ENCODE results near the gene ZNF445.

ZNF445 gene

DNA sequence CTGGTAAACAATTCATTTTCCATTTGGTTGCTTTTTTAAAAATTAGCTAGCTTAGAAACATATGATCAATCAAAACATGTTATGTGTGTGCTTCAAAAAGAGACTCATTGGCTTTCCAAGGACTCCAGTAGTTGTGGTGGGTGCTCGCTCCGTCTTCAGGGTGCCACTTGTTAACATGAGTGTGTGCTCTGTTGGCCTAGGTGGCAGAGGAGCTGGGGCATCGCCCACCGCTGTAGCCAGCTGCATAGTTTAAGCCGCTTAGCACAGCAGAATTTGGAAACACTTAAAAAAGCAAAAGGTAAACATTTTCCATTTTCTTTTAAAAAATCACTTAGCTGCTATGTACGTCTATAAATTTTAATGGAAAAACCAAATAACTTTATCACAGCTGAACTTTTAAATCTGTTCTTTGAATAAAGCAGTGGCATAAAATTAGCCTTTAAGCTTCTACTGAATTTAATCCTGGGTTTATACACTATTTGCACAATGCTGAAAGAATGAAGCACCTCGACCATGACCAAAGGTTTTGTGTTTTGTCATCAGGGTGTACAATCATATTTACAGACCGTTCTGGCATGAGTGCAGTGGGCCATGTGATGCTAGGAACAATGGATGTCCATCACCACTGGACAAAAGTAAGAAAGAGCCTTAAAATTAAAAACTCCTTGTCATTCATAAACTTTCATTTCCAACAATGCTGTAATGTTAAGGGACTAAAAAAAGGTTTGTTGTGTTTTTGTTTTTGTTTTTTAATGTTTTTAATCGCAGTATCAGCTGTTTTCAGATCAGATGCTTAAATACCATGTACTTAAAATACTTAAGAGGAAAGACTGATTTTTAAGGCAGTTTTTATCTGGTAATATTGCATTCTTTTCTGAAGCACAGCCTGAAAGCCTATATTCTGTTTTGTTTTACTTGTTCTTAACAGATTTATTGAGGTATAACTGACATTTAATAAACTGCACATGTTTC is 81.0 kb downstream of the ZNF445 start:
- DNase-seq: no peak

- no peak for DNase-seq
Observed at GRCh38 chr3:44395714-44396113, 81.8 kb downstream of the ZNF445 start.

- no peak for DNase-seq
Observed at GRCh38 chr3:44392489-44392888, 85.0 kb downstream of the ZNF445 start.

DNA sequence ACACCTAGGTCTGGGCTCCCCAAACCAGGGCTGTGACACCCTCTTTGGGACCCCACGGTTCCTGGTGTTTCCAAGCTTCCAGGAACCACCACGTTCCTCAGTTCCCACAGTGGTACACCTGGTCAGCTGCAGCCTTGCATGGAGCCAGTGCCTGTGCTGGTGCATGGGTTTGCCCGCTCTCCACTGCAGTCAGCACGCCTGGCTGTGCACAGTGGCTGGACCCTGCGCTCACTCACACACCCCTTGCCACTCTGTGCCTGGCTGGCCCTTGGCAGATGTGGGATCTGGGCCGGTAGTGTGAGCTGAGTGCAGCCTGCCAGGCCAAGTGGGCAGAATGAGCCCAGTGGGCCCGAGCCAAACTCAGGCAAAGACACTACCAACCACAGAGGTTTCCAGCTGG is 90.1 kb downstream of the ZNF445 start:
- no peak for DNase-seq
